H9 (cell line): ENCODE results near the gene TIMM50. TPM values are rescaled to one million over a fixed set of nuclear protein-coding genes. Genes with fewer than 3 reads are reported as not detected.

Experiments used
- DNase-seq: peaks from one replicate; pipeline ENCODE4 v3.0.0-alpha.2; 2017
- H2AFZ ChIP-seq: one replicate; pipeline ENCODE4 v1.6.1; 2013; ENCODE audit warnings: mild to moderate bottlenecking, low read length, control low read depth, moderate library complexity
- H2AK5ac ChIP-seq: 2 replicates; pipeline ENCODE4 v1.6.1; 2013; ENCODE audit warnings: low read length, control low read depth, mixed read lengths; ENCODE audit not compliant: insufficient read length
- H2BK120ac ChIP-seq: one replicate; pipeline ENCODE4 v1.6.1; 2013; ENCODE audit warnings: low read depth, mild to moderate bottlenecking, low read length, control low read depth, inconsistent platforms; ENCODE audit not compliant: poor library complexity, severe bottlenecking
- H2BK12ac ChIP-seq: 2 replicates; pipeline ENCODE4 v1.6.1; 2013; ENCODE audit warnings: low read length, control low read depth, mixed read lengths, low read depth; ENCODE audit not compliant: insufficient read length
- H2BK15ac ChIP-seq: 2 replicates; pipeline ENCODE4 v1.6.1; 2013; ENCODE audit warnings: low read depth, low read length, control low read depth
- H2BK20ac ChIP-seq: one replicate; pipeline ENCODE4 v1.6.1; 2013; ENCODE audit warnings: low read depth, mild to moderate bottlenecking, low read length, control low read depth, inconsistent platforms; ENCODE audit not compliant: poor library complexity, severe bottlenecking
- H2BK5ac ChIP-seq: 2 replicates; pipeline ENCODE4 v1.6.1; 2013; ENCODE audit warnings: low read length, control low read depth, mixed read lengths; ENCODE audit not compliant: insufficient read length
- H3K14ac ChIP-seq: 2 replicates; pipeline ENCODE4 v1.6.1; 2013; ENCODE audit warnings: low read length, control low read depth; ENCODE audit not compliant: insufficient read depth
- H3K18ac ChIP-seq: 2 replicates; pipeline ENCODE4 v1.6.1; 2013; ENCODE audit warnings: low read depth, mild to moderate bottlenecking, mixed read lengths, low read length, control low read depth; ENCODE audit not compliant: insufficient read length
- H3K23ac ChIP-seq: 2 replicates; pipeline ENCODE4 v1.6.1; 2013; ENCODE audit warnings: low read length, control low read depth, mixed read lengths, low read depth; ENCODE audit not compliant: insufficient read length
- H3K23me2 ChIP-seq: 2 replicates; pipeline ENCODE4 v1.6.1; 2013; ENCODE audit warnings: low read depth, mild to moderate bottlenecking, mixed read lengths, low read length, control low read depth; ENCODE audit not compliant: insufficient read length, poor library complexity, severe bottlenecking
- H3K27ac ChIP-seq: 2 replicates; pipeline ENCODE4 v1.5.1; 2013; ENCODE audit warnings: low read length, control low read depth, mixed read lengths, low read depth; ENCODE audit not compliant: insufficient read length
- H3K27me3 ChIP-seq: 2 replicates; pipeline ENCODE4 v1.6.1; 2013; ENCODE audit warnings: low read length, control low read depth, inconsistent platforms; ENCODE audit not compliant: insufficient read depth
- H3K4ac ChIP-seq: 2 replicates; pipeline ENCODE4 v1.6.1; 2013; ENCODE audit warnings: low read depth, mild to moderate bottlenecking, control low read depth, inconsistent platforms, low read length, moderate library complexity
- H3K4me1 ChIP-seq: 2 replicates; pipeline ENCODE4 v1.6.1; 2013; ENCODE audit warnings: low read length, control low read depth, inconsistent platforms; ENCODE audit not compliant: insufficient read depth
- H3K4me2 ChIP-seq: 2 replicates; pipeline ENCODE4 v1.6.1; 2013; ENCODE audit warnings: low read length, control low read depth, mixed read lengths; ENCODE audit not compliant: insufficient read length, insufficient read depth
- H3K56ac ChIP-seq: 2 replicates; pipeline ENCODE4 v1.6.1; 2013; ENCODE audit warnings: low read depth, mild to moderate bottlenecking, mixed read lengths, low read length, control low read depth; ENCODE audit not compliant: insufficient read length
- H3K79me1 ChIP-seq: 2 replicates; pipeline ENCODE4 v1.6.1; 2013; ENCODE audit warnings: low read depth, mild to moderate bottlenecking, moderate library complexity, low read length, control low read depth, inconsistent platforms; ENCODE audit not compliant: insufficient read depth, poor library complexity, severe bottlenecking
- H3K79me2 ChIP-seq: 2 replicates; pipeline ENCODE4 v1.6.1; 2013; ENCODE audit warnings: low read length, control low read depth, inconsistent platforms; ENCODE audit not compliant: insufficient read depth
- H3K9ac ChIP-seq: 2 replicates; pipeline ENCODE4 v1.6.1; 2013; ENCODE audit warnings: low read length, control low read depth, mixed read lengths; ENCODE audit not compliant: insufficient read length; ENCODE audit errors: extremely low read depth
- H3K9me3 ChIP-seq: one replicate; pipeline ENCODE4 v1.6.1; 2013; ENCODE audit warnings: low read depth, low read length, inconsistent platforms; ENCODE audit not compliant: control insufficient read depth
- H3T11ph ChIP-seq: one replicate; pipeline ENCODE4 v1.6.1; 2013; ENCODE audit warnings: mild to moderate bottlenecking, low read length, control low read depth, inconsistent platforms
- H4K20me1 ChIP-seq: one replicate; pipeline ENCODE4 v1.6.1; 2013; ENCODE audit not compliant: control insufficient read depth, insufficient read length, insufficient read depth
- H4K5ac ChIP-seq: 2 replicates; pipeline ENCODE4 v1.6.1; 2013; ENCODE audit warnings: low read depth, mild to moderate bottlenecking, mixed read lengths, low read length, control low read depth; ENCODE audit not compliant: insufficient read length
- H4K8ac ChIP-seq: replicated peaks from 2 replicates; pipeline ENCODE4 v1.6.1; 2013; ENCODE audit warnings: low read length, control low read depth, mixed read lengths, low read depth; ENCODE audit not compliant: insufficient read length
- H4K91ac ChIP-seq: 2 replicates; pipeline ENCODE4 v1.6.1; 2013; ENCODE audit warnings: low read depth, mild to moderate bottlenecking, moderate library complexity, mixed read lengths, low read length, control low read depth; ENCODE audit not compliant: insufficient read length
- H3K27ac Mint-ChIP-seq, 3 experiments: 2 replicates in 2 of 3; 3 replicates in 1 of 3; pipeline ENCODE4 v1.8.0; 2020 to 2021; ENCODE audit warnings: mixed read lengths in 3 of 3, mild to moderate bottlenecking in 1 of 3, moderate library complexity in 1 of 3
- H3K27me3 Mint-ChIP-seq: 2 replicates; pipeline ENCODE4 v1.8.0; 2021; ENCODE audit warnings: low read depth, mild to moderate bottlenecking, moderate library complexity, mixed read lengths
- H3K36me3 Mint-ChIP-seq, 3 experiments: 2 replicates in 2 of 3; 3 replicates in 1 of 3; pipeline ENCODE4 v1.8.0; 2020 to 2021; ENCODE audit warnings: low read depth in 3 of 3, mixed read lengths in 3 of 3; ENCODE audit not compliant: insufficient read depth in 1 of 3
- H3K4me1 Mint-ChIP-seq, 2 experiments: 2 replicates each; pipeline ENCODE4 v1.8.0; 2020; ENCODE audit warnings: mixed read lengths in 2 of 2
- H3K4me3 Mint-ChIP-seq, 2 experiments: 2 replicates in 1 of 2; 3 replicates in 1 of 2; pipeline ENCODE4 v1.8.0; 2020 to 2021; ENCODE audit warnings: mild to moderate bottlenecking in 2 of 2, mixed read lengths in 2 of 2, moderate library complexity in 1 of 2
- H3K9me3 Mint-ChIP-seq, 2 experiments: 2 replicates in 1 of 2; 3 replicates in 1 of 2; pipeline ENCODE4 v1.8.0; 2020; ENCODE audit warnings: mild to moderate bottlenecking in 2 of 2, mixed read lengths in 2 of 2, moderate library complexity in 1 of 2
- CTCF ChIP-seq: fragments of 200-600 bp; sonication (generic); conservative IDR thresholded peaks from 3 replicates; pipeline ENCODE4 v1.8.0; 2021; ENCODE audit warnings: antibody characterized with exemption, mild to moderate bottlenecking
- WGBS: extraction: QIAGEN DNeasy Blood & Tissue Kit; methylation state at CpG from one replicate; pipeline ENCODE4 v1.1.7; 2013; ENCODE audit warnings: missing lambda C conversion rate, low lambda C conversion rate, mixed read lengths; ENCODE audit not compliant: insufficient read length; ENCODE audit errors: extremely low coverage; 5-methylcytosine and 5-hydroxymethylcytosine counted together
- total RNA-seq: library from RNA; stranded (reverse); gene quantifications from 2 replicates; pipeline ENCODE4 v1.2.1, GENCODE V29; 2021

Gene TIMM50
- total RNA-seq, 1 experiment from 2014 or later: 128 TPM

- WGBS: no CpG with 5 or more reads among the region's 3 CpGs
- H3K27me3 Mint-ChIP-seq: peaks cover 40% of the 10 kb centered on the region
Measured at GRCh38 chr19:39517432-39517831, 36.8 kb downstream of the TIMM50 start.

More at GRCh38 chr19:39517432-39517831, 36.8 kb downstream of the TIMM50 start:
- Histone ChIP-seq H3K23me2 (peaks cover 10% of the 10 kb centered on the region), H3K14ac (no peak overlapping the region), H3K4me1 (peaks cover 3% of the 10 kb centered on the region; the same call in 1 of the 2 replicates), H3K4ac (no peak overlapping the region), H3K4me2 (peak overlapping the region; percentile 18), H3K56ac (no peak overlapping the region), H3K9me3 (no peaks in the 10 kb centered on the region), H2BK12ac (no peak overlapping the region), H2BK20ac (no peak overlapping the region), H3K27ac (no peak overlapping the region), H2BK120ac (no peak overlapping the region), H3K23ac (no peak overlapping the region), H2BK5ac (no peak overlapping the region), H2AFZ (no peak overlapping the region), H3T11ph (no peak overlapping the region), H4K5ac (no peak overlapping the region), H2AK5ac (no peak overlapping the region), H3K79me2 (no peaks in the 10 kb centered on the region; the same call in 1 of the 2 replicates), H4K91ac (no peak overlapping the region), H3K18ac (no peak overlapping the region), H3K79me1 (peaks cover 4% of the 10 kb centered on the region), H3K27me3 (no peaks in the 10 kb centered on the region), H4K20me1 (no peaks in the 10 kb centered on the region), H2BK15ac (no peak overlapping the region), H4K8ac (no peak overlapping the region), H3K9ac (no peak overlapping the region)
- DNase-seq: no peak
- Mint-ChIP-seq H3K36me3 (peaks cover 12 to 20% (median 19%) of the 10 kb centered on the region in 3 experiments; a peak in 6 of 7 replicates), H3K4me3 (peak overlapping the region; percentile 88 to 90), H3K4me1 (peaks cover 26 to 27% of the 10 kb centered on the region in 2 experiments), H3K27ac (peak overlapping the region in 1 of 3 experiments; percentile 59; a peak in 2 of 7 replicates), H3K9me3 (no peaks in the 10 kb centered on the region; a peak in 1 of 5 replicates)
- no peak for TF ChIP-seq CTCF
